SK-N-SH (cell line): ENCODE measurements around the gene DDAH1. TPM values are rescaled to one million over a fixed set of nuclear protein-coding genes. Genes with fewer than 3 reads are reported as not detected.

ENCODE experiments used
- CTCF ChIA-PET: fragments of 300-600, 350-600 bp; formaldehyde crosslinking; extraction: SDS; loops from one replicate; lab custom pipeline; 2021; lab: Yijun Ruan, JAX
- POLR2A ChIA-PET: fragments of 350-600 bp; sonication (Branson Sonifier 250); formaldehyde crosslinking; extraction: SDS; loops from one replicate; lab custom pipeline; 2020; ENCODE audit warnings: antibody characterized with exemption, inconsistent platforms; lab: Yijun Ruan, JAX
- DNase-seq: peaks from one replicate; pipeline ENCODE4 v3.0.0; 2012
- H2AFZ ChIP-seq: fragments of 200-600 bp; sonication (generic); 2 replicates; pipeline ENCODE4 v1.8.1; 2016; ENCODE audit warnings: antibody characterized with exemption, mild to moderate bottlenecking, low read depth
- H3F3A ChIP-seq: fragments of 200-600 bp; sonication (generic); replicated peaks from 2 replicates; pipeline ENCODE3; 2016; ENCODE audit warnings: antibody characterized with exemption, mild to moderate bottlenecking; ENCODE audit not compliant: insufficient read depth
- H3K27ac ChIP-seq, 2 experiments: fragments of 200-500 bp in 1 of 2; fragments of 200-600 bp in 1 of 2; sonication (Bioruptor generic) in 1 of 2; sonication (generic), shearing (Covaris generic) in 1 of 2; 2 replicates each; pipeline versions ENCODE4 v1.5.1 to v1.6.1; 2014 to 2016; ENCODE audit warnings: low read depth in 2 of 2, inconsistent platforms in 1 of 2, low read length in 1 of 2, mild to moderate bottlenecking in 1 of 2, mixed read lengths in 1 of 2
- H3K27me3 ChIP-seq: fragments of 200-600 bp; sonication (generic), shearing (Covaris generic); 2 replicates; pipeline ENCODE4 v1.6.1; 2016; ENCODE audit warnings: mixed run types; ENCODE audit not compliant: insufficient read depth
- H3K36me3 ChIP-seq, 2 experiments: fragments of 200-500 bp in 1 of 2; fragments of 200-600 bp in 1 of 2; sonication (Bioruptor generic) in 1 of 2; sonication (generic) in 1 of 2; replicated peaks in 1 of 2; 2 replicates each; pipeline versions ENCODE3 to v1.5.1; 2014 to 2016; ENCODE audit warnings: low read length in 1 of 2, mild to moderate bottlenecking in 1 of 2; ENCODE audit not compliant: insufficient read depth in 2 of 2, control insufficient read depth in 1 of 2
- H3K4me1 ChIP-seq, 2 experiments: fragments of 200-500 bp in 1 of 2; fragments of 200-600 bp in 1 of 2; sonication (Bioruptor generic) in 1 of 2; sonication (generic), shearing (Covaris generic) in 1 of 2; 2 replicates each; pipeline versions ENCODE4 v1.5.1 to v1.6.1; 2014 to 2016; ENCODE audit warnings: low read depth in 1 of 2, low read length in 1 of 2, mixed run types in 1 of 2; ENCODE audit not compliant: insufficient read depth in 2 of 2, control insufficient read depth in 1 of 2
- H3K4me2 ChIP-seq: fragments of 200-600 bp; sonication (generic), shearing (Covaris generic); 2 replicates; pipeline ENCODE4 v1.6.1; 2017; ENCODE audit warnings: mixed run types
- H3K4me3 ChIP-seq, 2 experiments: fragments of 200-500 bp in 1 of 2; fragments of 200-600 bp in 1 of 2; sonication (Bioruptor generic) in 1 of 2; sonication (generic), shearing (Covaris generic) in 1 of 2; 2 replicates each; pipeline versions ENCODE4 v1.5.1 to v1.8.1; 2014 to 2016; ENCODE audit warnings: low read depth in 2 of 2, inconsistent platforms in 1 of 2, low read length in 1 of 2, mild to moderate bottlenecking in 1 of 2, mixed read lengths in 1 of 2, moderate library complexity in 1 of 2
- H3K79me2 ChIP-seq: fragments of 200-600 bp; sonication (generic); 2 replicates; pipeline ENCODE4 v1.8.1; 2017; ENCODE audit warnings: mild to moderate bottlenecking; ENCODE audit not compliant: insufficient read depth
- H3K9ac ChIP-seq: fragments of 200-600 bp; sonication (generic); 2 replicates; pipeline ENCODE4 v1.6.1; 2017; ENCODE audit warnings: mixed run types
- H3K9me2 ChIP-seq: fragments of 200-600 bp; sonication (generic); 2 replicates; pipeline ENCODE4 v1.6.1; 2017; ENCODE audit warnings: mixed run types
- H3K9me3 ChIP-seq: fragments of 200-600 bp; sonication (generic); 2 replicates; pipeline ENCODE4 v1.6.1; 2017; ENCODE audit warnings: mixed run types, mild to moderate bottlenecking, moderate library complexity
- H4K20me1 ChIP-seq: fragments of 200-600 bp; sonication (generic); 2 replicates; pipeline ENCODE4 v1.6.1; 2017; ENCODE audit warnings: mild to moderate bottlenecking, mixed run types; ENCODE audit not compliant: insufficient read depth
- CTCF ChIP-seq: fragments of 200-600 bp; sonication (generic); IDR thresholded peaks from 2 replicates; pipeline ENCODE4 v1.6.1; 2017; ENCODE audit warnings: antibody characterized with exemption, mild to moderate bottlenecking, moderate library complexity
- EP300 ChIP-seq, 2 experiments: IDR thresholded peaks; 2 replicates each; pipeline versions ENCODE4 v1.4.0 to v1.6.1; 2012; ENCODE audit warnings: borderline replicate concordance in 1 of 2, low read depth in 1 of 2, low read length in 1 of 2
- FOSL2 ChIP-seq: IDR thresholded peaks from 2 replicates; pipeline ENCODE4 v1.4.0; 2012; ENCODE audit warnings: low read depth, mild to moderate bottlenecking, moderate library complexity, borderline replicate concordance
- GATA2 ChIP-seq: sonication (generic); formaldehyde crosslinking; IDR thresholded peaks from 2 replicates; pipeline ENCODE4 v1.5.0; 2020; ENCODE audit warnings: mild to moderate bottlenecking, missing genetic modification reagents
- JUND ChIP-seq: IDR thresholded peaks from 2 replicates; pipeline ENCODE4 v1.4.0; 2012
- MEF2A ChIP-seq: IDR thresholded peaks from 2 replicates; pipeline ENCODE4 v1.4.0; 2012; ENCODE audit warnings: low read depth, borderline replicate concordance
- NFIC ChIP-seq: IDR thresholded peaks from 2 replicates; pipeline ENCODE4 v1.4.0; 2012; ENCODE audit warnings: borderline replicate concordance
- POLR2AphosphoS5 ChIP-seq: IDR thresholded peaks from 2 replicates; pipeline ENCODE4 v1.6.1; 2012; ENCODE audit warnings: low read depth, low read length
- RAD21 ChIP-seq: IDR thresholded peaks from 2 replicates; pipeline ENCODE4 v1.6.1; 2012; ENCODE audit warnings: mild to moderate bottlenecking, low read length
- RCOR1 ChIP-seq: fragments of 150-350 bp; IDR thresholded peaks from 2 replicates; pipeline ENCODE4 v1.6.1; 2017; ENCODE audit warnings: antibody characterized with exemption, low read length
- RFX5 ChIP-seq: IDR thresholded peaks from 2 replicates; pipeline ENCODE4 v1.6.1; 2012; ENCODE audit warnings: mild to moderate bottlenecking, improper control_type of control experiment, low read length
- RXRA ChIP-seq: IDR thresholded peaks from 2 replicates; pipeline ENCODE4 v1.4.0; 2012; ENCODE audit warnings: low read depth, mild to moderate bottlenecking, borderline replicate concordance
- SIN3A ChIP-seq: IDR thresholded peaks from 2 replicates; pipeline ENCODE4 v1.6.1; 2012; ENCODE audit warnings: low read depth, mild to moderate bottlenecking, low read length, moderate library complexity, borderline replicate concordance
- SMC3 ChIP-seq: IDR thresholded peaks from 2 replicates; pipeline ENCODE4 v1.6.1; 2012; ENCODE audit warnings: low read depth, low read length, improper control_type of control experiment
- USF2 ChIP-seq: fragments of 150-350 bp; IDR thresholded peaks from 2 replicates; pipeline ENCODE4 v1.6.1; 2017; ENCODE audit warnings: antibody characterized with exemption, low read length, low read depth, borderline replicate concordance
- ZBTB33 ChIP-seq: IDR thresholded peaks from 2 replicates; pipeline ENCODE4 v1.4.0; 2012; ENCODE audit warnings: low read depth, borderline replicate concordance
- WGBS: methylation state at CpG from one replicate; pipeline ENCODE4 v1.1.6; 2017; ENCODE audit warnings: low lambda C conversion rate; 5-methylcytosine and 5-hydroxymethylcytosine counted together
- polyA plus RNA-seq, 3 experiments: library from polyadenylated mRNA; depleted of rRNA; stranded (reverse); fragments of >200 nt; gene quantifications; 2 replicates each; pipeline ENCODE4 v1.2.3, GENCODE V29; 2012
- TF ChIP-seq, protein P1 (sequence below): fragments of 150-350 bp; IDR thresholded peaks from 2 replicates; pipeline ENCODE4 v1.6.1; 2016; ENCODE audit warnings: mild to moderate bottlenecking, low read depth, low read length
- TF ChIP-seq, protein P2 (sequence below): IDR thresholded peaks from 2 replicates; pipeline ENCODE4; 2012

The DDAH1 gene
- polyA plus RNA-seq, 1 of the 3 experiments (the other 2 are of a cell fraction): 64.3 TPM

GRCh38 chr1:85447006-85447943 lies 17.7 kb downstream of the DDAH1 start:
- TF ChIP-seq JUND: no peak
- TF ChIP-seq RFX5: no peak
- TF ChIP-seq, protein P1, sequence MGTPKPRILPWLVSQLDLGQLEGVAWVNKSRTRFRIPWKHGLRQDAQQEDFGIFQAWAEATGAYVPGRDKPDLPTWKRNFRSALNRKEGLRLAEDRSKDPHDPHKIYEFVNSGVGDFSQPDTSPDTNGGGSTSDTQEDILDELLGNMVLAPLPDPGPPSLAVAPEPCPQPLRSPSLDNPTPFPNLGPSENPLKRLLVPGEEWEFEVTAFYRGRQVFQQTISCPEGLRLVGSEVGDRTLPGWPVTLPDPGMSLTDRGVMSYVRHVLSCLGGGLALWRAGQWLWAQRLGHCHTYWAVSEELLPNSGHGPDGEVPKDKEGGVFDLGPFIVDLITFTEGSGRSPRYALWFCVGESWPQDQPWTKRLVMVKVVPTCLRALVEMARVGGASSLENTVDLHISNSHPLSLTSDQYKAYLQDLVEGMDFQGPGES: no peak
- TF ChIP-seq, protein P2, sequence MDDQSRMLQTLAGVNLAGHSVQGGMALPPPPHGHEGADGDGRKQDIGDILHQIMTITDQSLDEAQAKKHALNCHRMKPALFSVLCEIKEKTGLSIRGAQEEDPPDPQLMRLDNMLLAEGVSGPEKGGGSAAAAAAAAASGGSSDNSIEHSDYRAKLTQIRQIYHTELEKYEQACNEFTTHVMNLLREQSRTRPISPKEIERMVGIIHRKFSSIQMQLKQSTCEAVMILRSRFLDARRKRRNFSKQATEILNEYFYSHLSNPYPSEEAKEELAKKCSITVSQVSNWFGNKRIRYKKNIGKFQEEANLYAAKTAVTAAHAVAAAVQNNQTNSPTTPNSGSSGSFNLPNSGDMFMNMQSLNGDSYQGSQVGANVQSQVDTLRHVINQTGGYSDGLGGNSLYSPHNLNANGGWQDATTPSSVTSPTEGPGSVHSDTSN: no peak
- TF ChIP-seq ZBTB33: no peak
- TF ChIP-seq NFIC: no peak
- TF ChIP-seq USF2: no peak
- TF ChIP-seq EP300 (IDR thresholded peaks at IDR 0.05; ENCODE audit: borderline replicate concordance in 1 of 2, low read depth in 1 of 2, low read length in 1 of 2): no peak
- no peak for TF ChIP-seq RAD21
- no peak for TF ChIP-seq SIN3A
- no peak for TF ChIP-seq POLR2AphosphoS5
- no peak for TF ChIP-seq FOSL2
- no peak for TF ChIP-seq CTCF
- no peak for TF ChIP-seq SMC3
- no peak for TF ChIP-seq RCOR1
- no peak for TF ChIP-seq MEF2A
- no peak for TF ChIP-seq GATA2 (CRISPR knock-in tag)
- no peak for TF ChIP-seq RXRA
- no peak for DNase-seq
- H3K79me2 ChIP-seq: peaks cover 95% of the 10 kb centered on the region
- H3K27ac ChIP-seq: peak overlapping the region; percentile 77 to 79
- peaks cover 20% of the 10 kb centered on the region for H3F3A ChIP-seq
- ChIA-PET CTCF (interaction anchor here (1.0 to 1.2 kb wide), 2 partner anchors 11 to 129 kb away, joined by 3 to 4 read pairs; no protein-coding TSS in a partner anchor), POLR2A (no interaction called here)
- H3K4me2 ChIP-seq: peak overlapping the region; percentile 32
- H3K4me3 ChIP-seq: no peak overlapping the region
- peaks cover 30 to 35% of the 10 kb centered on the region in 2 experiments for H3K4me1 ChIP-seq
- peaks cover 9 to 18% of the 10 kb centered on the region in 2 experiments for H3K36me3 ChIP-seq
- H3K27me3 ChIP-seq: no peaks in the 10 kb centered on the region
- no peak overlapping the region for H2AFZ ChIP-seq
- peaks cover 5% of the 10 kb centered on the region; the same call in 1 of the 2 replicates for H4K20me1 ChIP-seq
- 77% methylated on average over 4 of the region's 4 CpGs for WGBS
- H3K9me3 ChIP-seq: no peaks in the 10 kb centered on the region
- no peak overlapping the region for H3K9ac ChIP-seq
- H3K9me2 ChIP-seq: no peaks in the 10 kb centered on the region
